Keratinocyte (primary cell): ENCODE measurements around the gene KRTAP12-4. TPM values are rescaled to one million over a fixed set of nuclear protein-coding genes. Genes with fewer than 3 reads are reported as not detected.

Experiments used
- DNase-seq: peaks from one replicate; pipeline ENCODE4 v3.0.0-alpha.2; 2011; ENCODE audit warnings: low read depth, missing footprints, low spot score
- FAIRE-seq: peaks from 2 replicates; lab custom pipeline; 2011; peaks lifted over from hg19 to GRCh38; lab: Jason Lieb, UNC
- H2AFZ ChIP-seq: 2 replicates; pipeline ENCODE4 v1.6.0; 2012; ENCODE audit warnings: low read length, control low read depth, inconsistent platforms; ENCODE audit not compliant: control insufficient read depth
- H3K27ac ChIP-seq: 2 replicates; pipeline ENCODE4 v1.5.1; 2011; ENCODE audit warnings: low read length; ENCODE audit not compliant: control insufficient read depth, insufficient read depth
- H3K27me3 ChIP-seq: 3 replicates; pipeline ENCODE4 v1.6.0; 2011; ENCODE audit warnings: low read length; ENCODE audit not compliant: control insufficient read depth, insufficient read depth; ENCODE audit errors: extremely low read depth
- H3K36me3 ChIP-seq, 2 experiments: 2 replicates in 1 of 2; 3 replicates in 1 of 2; pipeline ENCODE4 v1.5.1; 2011; ENCODE audit warnings: low read length in 2 of 2, mild to moderate bottlenecking in 1 of 2; ENCODE audit not compliant: control insufficient read depth in 2 of 2, insufficient read depth in 2 of 2; ENCODE audit errors: extremely low read depth in 1 of 2
- H3K4me1 ChIP-seq: 3 replicates; pipeline ENCODE4 v1.5.1; 2011; ENCODE audit warnings: low read length; ENCODE audit not compliant: control insufficient read depth, insufficient read depth; ENCODE audit errors: extremely low read depth
- H3K4me2 ChIP-seq: 3 replicates; pipeline ENCODE4 v1.6.0; 2011; ENCODE audit warnings: low read depth, low read length; ENCODE audit not compliant: control insufficient read depth, insufficient read depth; ENCODE audit errors: extremely low read depth
- H3K4me3 ChIP-seq, 3 experiments: fragments of 200-600 bp in 1 of 3; sonication (generic) in 1 of 3; 2 replicates in 2 of 3; 3 replicates in 1 of 3; pipeline ENCODE4 v1.5.1; 2011 to 2016; ENCODE audit warnings: low read length in 3 of 3, mild to moderate bottlenecking in 3 of 3, control low read depth in 2 of 3, inconsistent platforms in 1 of 3, low read depth in 1 of 3, mixed read lengths in 1 of 3, mixed run types in 1 of 3, moderate library complexity in 1 of 3; ENCODE audit not compliant: control insufficient read depth in 2 of 3, insufficient read depth in 2 of 3; ENCODE audit errors: extremely low read depth in 1 of 3
- H3K79me2 ChIP-seq: 2 replicates; pipeline ENCODE4 v1.6.0; 2012; ENCODE audit warnings: low read length; ENCODE audit not compliant: control insufficient read depth, insufficient read depth
- H3K9ac ChIP-seq: 3 replicates; pipeline ENCODE4 v1.6.0; 2011; ENCODE audit warnings: low read length; ENCODE audit not compliant: control insufficient read depth, insufficient read depth; ENCODE audit errors: extremely low read depth
- H3K9me1 ChIP-seq: 3 replicates; pipeline ENCODE4 v1.6.0; 2011; ENCODE audit warnings: low read length; ENCODE audit not compliant: control insufficient read depth, insufficient read depth; ENCODE audit errors: extremely low read depth
- H3K9me3 ChIP-seq: 2 replicates; pipeline ENCODE4 v1.5.1; 2012; ENCODE audit warnings: low read depth, low read length; ENCODE audit not compliant: control insufficient read depth
- H4K20me1 ChIP-seq: 3 replicates; pipeline ENCODE4 v1.6.0; 2011; ENCODE audit warnings: low read length; ENCODE audit not compliant: control insufficient read depth, insufficient read depth; ENCODE audit errors: extremely low read depth
- CTCF ChIP-seq, 3 experiments: IDR thresholded peaks in 1 of 3; conservative IDR thresholded peaks in 1 of 3; optimal IDR thresholded peaks in 1 of 3; 2 replicates in 2 of 3; 3 replicates in 1 of 3; pipeline versions ENCODE3 to v1.5.1; 2011; ENCODE audit warnings: low read length in 3 of 3, mild to moderate bottlenecking in 3 of 3, moderate library complexity in 2 of 3, control low read depth in 1 of 3, inconsistent platforms in 1 of 3; ENCODE audit not compliant: insufficient read depth in 2 of 3; ENCODE audit errors: extremely low read depth in 1 of 3
- EZH2 ChIP-seq: IDR thresholded peaks from one replicate; pipeline ENCODE4 v1.6.1; 2012; ENCODE audit warnings: inconsistent platforms, mild to moderate bottlenecking, low read length, moderate library complexity
- dilution Hi-C: fragments of 300-500 bp; cut with MboI; formaldehyde crosslinking; loops from one replicate; pipeline ENCODE4 v1.7.0; 2020; ENCODE audit warnings: low sequenced_read_pairs; ENCODE audit not compliant: extremely low pct_ligation_motif_present
- polyA plus RNA-seq, 5 experiments: library from polyadenylated mRNA; depleted of rRNA in 3 of 5; stranded (reverse) in 3 of 5; stranded (forward) in 1 of 5; unstranded in 1 of 5; fragments of >200 nt; gene quantifications; 1 replicate in 1 of 5; 2 replicates in 3 of 5; 3 replicates in 1 of 5; pipeline versions ENCODE4 v1.2.1 to v1.2.3, GENCODE V29; 2011 to 2012; ENCODE audit warnings: missing spikeins in 2 of 5, low read depth in 1 of 5, low replicate concordance in 1 of 5

KRTAP12-4 gene
- polyA plus RNA-seq, 1 donor (not counting 4 experiments of a cell fraction or from before 2014, with no cell fraction given): not detected

GRCh38 chr21:44614961-44615391 lies 39.5 kb downstream of the KRTAP12-4 start:
- peaks cover 19% of the 10 kb centered on the region for H3K27me3 ChIP-seq
- no peak for TF ChIP-seq CTCF (optimal IDR thresholded peaks at IDR 0.05 in 1 of 3, IDR thresholded peaks at IDR 0.05 in 1 of 3, conservative IDR thresholded peaks at IDR 0.05 in 1 of 3; ENCODE audit: extremely low read depth in 1 of 3, insufficient read depth in 2 of 3, low read length in 3 of 3)
- TF ChIP-seq EZH2: no peak
- no peak overlapping the region for H3K4me3 ChIP-seq
- no peak overlapping the region for H3K4me2 ChIP-seq
- no peaks in the 10 kb centered on the region for H3K36me3 ChIP-seq
- H3K9ac ChIP-seq: no peak overlapping the region
- no peaks in the 10 kb centered on the region for H3K9me1 ChIP-seq
- FAIRE-seq: no peak
- no peak overlapping the region for H3K27ac ChIP-seq
- no peaks in the 10 kb centered on the region for H4K20me1 ChIP-seq
- peaks cover 9% of the 10 kb centered on the region for H3K9me3 ChIP-seq
- no peaks in the 10 kb centered on the region for H3K79me2 ChIP-seq
- no peak for DNase-seq
- no peak overlapping the region for H2AFZ ChIP-seq
- dilution Hi-C loops: no loop called here
- H3K4me1 ChIP-seq: peaks cover 7% of the 10 kb centered on the region

- no peak for DNase-seq
- no peak for TF ChIP-seq CTCF (optimal IDR thresholded peaks at IDR 0.05 in 1 of 3, IDR thresholded peaks at IDR 0.05 in 1 of 3, conservative IDR thresholded peaks at IDR 0.05 in 1 of 3; ENCODE audit: extremely low read depth in 1 of 3, insufficient read depth in 2 of 3, low read length in 3 of 3)
- no peak for TF ChIP-seq EZH2
- Histone ChIP-seq H3K9me1 (no peaks in the 10 kb centered on the region), H3K4me1 (peaks cover 7% of the 10 kb centered on the region), H3K27me3 (peaks cover 19% of the 10 kb centered on the region), H3K79me2 (no peaks in the 10 kb centered on the region), H3K9ac (no peak overlapping the region), H2AFZ (no peak overlapping the region), H3K27ac (no peak overlapping the region), H3K4me2 (no peak overlapping the region), H3K4me3 (no peak overlapping the region), H3K9me3 (peaks cover 7% of the 10 kb centered on the region), H4K20me1 (no peaks in the 10 kb centered on the region), H3K36me3 (no peaks in the 10 kb centered on the region)
- FAIRE-seq: no peak
- dilution Hi-C loops: no loop called here
These were observed 40.3 kb downstream of the KRTAP12-4 start for GRCh38 chr21:44614161-44614631.
